ENCODE measurements around the gene GON4L.
"Not testable (repeated sequence)": the region's sequence is repeated elsewhere in the genome, so short reads cannot be mapped to it uniquely, and the experiment has no call there.

GON4L gene

DNA sequence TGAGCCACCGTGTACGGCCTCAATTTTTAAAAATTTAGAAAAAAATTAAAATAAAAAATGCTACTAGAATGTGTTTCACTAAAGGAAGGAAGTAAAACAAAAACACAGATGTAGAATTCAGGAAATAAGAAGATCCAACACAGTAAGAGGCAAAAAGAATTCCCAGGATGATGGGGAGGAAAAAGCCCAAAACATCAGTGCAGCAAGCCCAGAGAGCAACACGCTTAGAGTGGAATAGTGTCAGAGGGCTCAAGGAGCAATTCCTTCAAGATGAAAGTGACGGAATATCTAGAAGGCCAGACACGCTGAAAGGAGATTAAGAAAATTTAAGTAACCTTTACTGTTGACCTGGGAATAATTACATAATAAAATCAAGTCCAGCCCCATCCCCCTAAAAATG lies 87.8 kb downstream of the GON4L start:
- Histone ChIP-seq H3K9me3 (ENCODE audit: control insufficient read depth in 2 of 2, low read length in 2 of 2) (no peaks in the 10 kb centered on the region), H3K9ac (ENCODE audit: low read length in 2 of 2) (no peak overlapping the region), H3K27me3 (ENCODE audit: control insufficient read depth in 1 of 2, insufficient read depth in 2 of 2, low read length in 2 of 2) (no peaks in the 10 kb centered on the region), H3K36me3 (ENCODE audit: control insufficient read depth in 2 of 2, insufficient read depth in 2 of 2, low read length in 2 of 2) (peaks cover 28 to 45% of the 10 kb centered on the region in 2 donors), H3K4me3 (ENCODE audit: low read length in 2 of 2) (no peak overlapping the region), H3K27ac (ENCODE audit: low read length) (no peak overlapping the region), H3K4me1 (ENCODE audit: control insufficient read depth, insufficient read depth, low read length) (no peaks in the 10 kb centered on the region)

DNA sequence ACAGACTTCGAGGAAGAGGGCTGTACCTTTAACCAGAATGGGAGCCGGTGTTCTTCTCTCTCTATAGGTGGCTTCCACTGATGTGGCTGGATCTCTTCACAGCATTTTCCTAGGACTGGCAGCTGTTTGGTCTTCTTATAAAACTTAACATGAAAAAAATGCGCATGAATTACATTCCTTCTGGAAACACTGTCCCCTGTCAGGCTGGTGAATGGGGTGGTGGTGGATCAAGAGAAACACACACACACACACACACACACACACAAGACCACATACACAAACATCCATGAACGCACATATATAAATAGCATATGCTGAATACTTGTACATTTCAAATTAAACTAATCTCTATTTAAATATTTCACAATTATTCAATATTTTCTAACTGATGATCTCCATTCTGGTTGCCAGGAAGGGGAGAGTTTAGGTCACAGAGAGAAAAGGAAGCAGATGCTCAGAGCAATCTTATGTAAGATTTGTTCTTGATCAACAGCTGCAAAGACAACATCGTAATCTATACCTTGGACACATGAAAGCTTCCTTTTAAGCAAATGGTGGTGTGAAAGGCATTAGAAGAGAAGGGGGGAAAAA lies 89.5 kb downstream of the GON4L start:
- not testable (repeated sequence) for H3K27ac ChIP-seq (ENCODE audit: low read length); H3K9ac ChIP-seq (ENCODE audit: low read length in 2 of 2); H3K27me3 ChIP-seq (ENCODE audit: control insufficient read depth in 1 of 2, insufficient read depth in 2 of 2, low read length in 2 of 2); H3K4me3 ChIP-seq (ENCODE audit: low read length in 2 of 2); H3K4me1 ChIP-seq (ENCODE audit: control insufficient read depth, insufficient read depth, low read length); H3K9me3 ChIP-seq (ENCODE audit: control insufficient read depth in 2 of 2, low read length in 2 of 2)
- peaks cover 28 to 45% of the 10 kb centered on the region in 2 donors for H3K36me3 ChIP-seq (ENCODE audit: control insufficient read depth in 2 of 2, insufficient read depth in 2 of 2, low read length in 2 of 2)

- not testable (repeated sequence) for H3K9ac ChIP-seq (ENCODE audit: low read length in 2 of 2); H3K27me3 ChIP-seq (ENCODE audit: control insufficient read depth in 1 of 2, insufficient read depth in 2 of 2, low read length in 2 of 2); H3K27ac ChIP-seq (ENCODE audit: low read length); H3K9me3 ChIP-seq (ENCODE audit: control insufficient read depth in 2 of 2, low read length in 2 of 2); H3K4me1 ChIP-seq (ENCODE audit: control insufficient read depth, insufficient read depth, low read length); H3K4me3 ChIP-seq (ENCODE audit: low read length in 2 of 2)
- peaks cover 27 to 40% of the 10 kb centered on the region in 2 donors for H3K36me3 ChIP-seq (ENCODE audit: control insufficient read depth in 2 of 2, insufficient read depth in 2 of 2, low read length in 2 of 2)
Measured at GRCh38 chr1:155763989-155764388, 93.0 kb downstream of the GON4L start.

- peaks cover 28 to 42% of the 10 kb centered on the region in 2 donors for H3K36me3 ChIP-seq (ENCODE audit: control insufficient read depth in 2 of 2, insufficient read depth in 2 of 2, low read length in 2 of 2)
- H3K4me3 ChIP-seq (ENCODE audit: low read length in 2 of 2); H3K9ac ChIP-seq (ENCODE audit: low read length in 2 of 2); H3K27ac ChIP-seq (ENCODE audit: low read length); H3K4me1 ChIP-seq (ENCODE audit: control insufficient read depth, insufficient read depth, low read length); H3K27me3 ChIP-seq (ENCODE audit: control insufficient read depth in 1 of 2, insufficient read depth in 2 of 2, low read length in 2 of 2); H3K9me3 ChIP-seq (ENCODE audit: control insufficient read depth in 2 of 2, low read length in 2 of 2): not testable (repeated sequence)
Measured at GRCh38 chr1:155763090-155763815, 93.8 kb downstream of the GON4L start.

DNA sequence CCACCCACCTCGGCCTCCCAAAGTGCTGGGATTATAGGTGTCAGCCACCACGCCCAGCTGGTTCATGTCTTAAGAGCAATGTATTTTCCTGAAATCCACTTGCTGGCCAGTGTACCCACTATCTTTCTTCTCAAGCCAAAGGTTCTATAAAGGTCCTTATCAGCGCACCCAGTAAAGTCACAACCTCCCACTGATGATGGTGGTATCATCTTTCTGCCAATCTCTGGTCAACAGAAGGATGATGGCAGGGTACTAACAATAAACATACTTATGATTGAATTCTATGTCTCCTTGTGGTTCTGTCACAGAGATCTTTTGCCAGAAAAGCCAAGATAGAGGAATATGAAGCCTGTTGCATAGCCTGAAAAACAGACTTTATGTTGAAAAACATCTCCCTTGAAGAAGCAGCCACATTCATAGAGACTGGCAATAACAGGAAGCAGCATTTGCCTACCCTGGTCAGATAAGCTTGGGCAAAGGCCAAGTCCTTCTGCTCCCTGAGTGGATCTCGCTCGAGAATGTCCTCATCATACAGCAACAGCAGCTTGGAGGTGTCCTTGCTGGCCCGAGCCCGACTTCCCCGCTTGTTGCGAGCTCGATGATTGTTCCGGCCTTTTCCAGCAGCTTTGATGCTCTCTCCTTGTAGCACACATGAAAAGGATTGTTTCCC lies 95.1 kb downstream of the GON4L start:
- Histone ChIP-seq H3K4me1 (ENCODE audit: control insufficient read depth, insufficient read depth, low read length) (no peaks in the 10 kb centered on the region), H3K4me3 (ENCODE audit: low read length in 2 of 2) (no peak overlapping the region), H3K27me3 (ENCODE audit: control insufficient read depth in 1 of 2, insufficient read depth in 2 of 2, low read length in 2 of 2) (no peaks in the 10 kb centered on the region), H3K9ac (ENCODE audit: low read length in 2 of 2) (no peak overlapping the region), H3K27ac (ENCODE audit: low read length) (no peak overlapping the region), H3K9me3 (ENCODE audit: control insufficient read depth in 2 of 2, low read length in 2 of 2) (no peaks in the 10 kb centered on the region), H3K36me3 (ENCODE audit: control insufficient read depth in 2 of 2, insufficient read depth in 2 of 2, low read length in 2 of 2) (peaks cover 34 to 43% of the 10 kb centered on the region in 2 donors)

- Histone ChIP-seq H3K27ac (ENCODE audit: low read length) (no peak overlapping the region), H3K36me3 (ENCODE audit: control insufficient read depth in 2 of 2, insufficient read depth in 2 of 2, low read length in 2 of 2) (peaks cover 34 to 49% of the 10 kb centered on the region in 2 donors), H3K9ac (ENCODE audit: low read length in 2 of 2) (no peak overlapping the region)
Measured at GRCh38 chr1:155760751-155761475, 96.1 kb downstream of the GON4L start.

GRCh38 chr1:155759966-155760630 lies 96.9 kb downstream of the GON4L start:
- Histone ChIP-seq H3K27me3 (ENCODE audit: control insufficient read depth in 1 of 2, insufficient read depth in 2 of 2, low read length in 2 of 2) (no peaks in the 10 kb centered on the region), H3K4me1 (ENCODE audit: control insufficient read depth, insufficient read depth, low read length) (no peaks in the 10 kb centered on the region), H3K4me3 (ENCODE audit: low read length in 2 of 2) (no peak overlapping the region), H3K9ac (ENCODE audit: low read length in 2 of 2) (no peak overlapping the region), H3K9me3 (ENCODE audit: control insufficient read depth in 2 of 2, low read length in 2 of 2) (no peaks in the 10 kb centered on the region), H3K27ac (ENCODE audit: low read length) (no peak overlapping the region), H3K36me3 (ENCODE audit: control insufficient read depth in 2 of 2, insufficient read depth in 2 of 2, low read length in 2 of 2) (peaks cover 32 to 49% of the 10 kb centered on the region in 2 donors)

More at GRCh38 chr1:155760751-155761475, 96.1 kb downstream of the GON4L start:
- Histone ChIP-seq H3K9me3 (ENCODE audit: control insufficient read depth in 2 of 2, low read length in 2 of 2) (no peaks in the 10 kb centered on the region), H3K4me3 (ENCODE audit: low read length in 2 of 2) (no peak overlapping the region), H3K27me3 (ENCODE audit: control insufficient read depth in 1 of 2, insufficient read depth in 2 of 2, low read length in 2 of 2) (no peaks in the 10 kb centered on the region), H3K4me1 (ENCODE audit: control insufficient read depth, insufficient read depth, low read length) (no peaks in the 10 kb centered on the region)

DNA sequence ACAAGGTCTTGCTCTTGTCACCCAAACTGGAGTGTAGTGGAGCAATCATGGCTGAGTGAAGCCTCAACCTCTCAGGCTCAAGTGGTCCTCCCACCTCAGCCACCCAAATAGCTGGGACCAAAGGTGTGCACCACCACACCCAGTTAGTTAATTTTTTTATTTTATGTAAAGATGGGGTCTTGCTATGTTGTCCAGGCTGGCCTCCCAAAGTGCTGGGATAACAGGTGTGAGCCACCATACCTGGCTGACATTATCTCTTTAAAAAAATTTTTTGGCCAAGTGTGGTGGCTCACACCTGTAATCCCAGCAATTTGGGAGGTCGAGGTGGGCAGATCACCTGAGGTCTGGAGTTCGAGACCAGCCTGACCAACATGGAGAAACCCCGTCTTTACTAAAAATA lies 98.0 kb downstream of the GON4L start:
- not testable (repeated sequence) for H3K27me3 ChIP-seq (ENCODE audit: control insufficient read depth in 1 of 2, insufficient read depth in 2 of 2, low read length in 2 of 2)

DNA sequence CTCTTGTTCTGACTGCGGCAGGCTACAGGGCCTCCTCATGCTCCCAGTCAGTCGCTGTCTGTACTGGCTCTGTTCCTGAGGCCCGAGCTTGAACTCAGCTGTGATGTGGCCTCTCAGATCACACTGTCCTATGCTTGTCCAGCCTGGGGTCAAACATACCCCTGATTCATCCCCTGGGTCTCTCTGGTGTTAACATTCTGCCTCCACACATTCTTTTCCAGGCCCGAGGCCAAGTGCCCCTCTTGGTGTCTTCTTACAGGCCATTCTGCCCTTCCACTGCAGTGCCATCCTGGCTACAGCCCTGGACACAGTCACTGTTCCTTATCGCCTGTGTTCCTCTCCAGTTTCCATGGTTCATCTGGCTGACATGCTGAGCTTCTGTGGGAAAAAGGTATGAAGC lies 108.9 kb downstream of the GON4L start:
- not testable (repeated sequence) for H3K9me3 ChIP-seq (ENCODE audit: control insufficient read depth in 2 of 2, low read length in 2 of 2); H3K9ac ChIP-seq (ENCODE audit: low read length in 2 of 2); H3K27me3 ChIP-seq (ENCODE audit: control insufficient read depth in 1 of 2, insufficient read depth in 2 of 2, low read length in 2 of 2); H3K4me1 ChIP-seq (ENCODE audit: control insufficient read depth, insufficient read depth, low read length); H3K4me3 ChIP-seq (ENCODE audit: low read length in 2 of 2); H3K27ac ChIP-seq (ENCODE audit: low read length)
- peaks cover 0 to 12% of the 10 kb centered on the region in 2 donors for H3K36me3 ChIP-seq (ENCODE audit: control insufficient read depth in 2 of 2, insufficient read depth in 2 of 2, low read length in 2 of 2)

More for the DNA sequence above, 98.0 kb downstream of the GON4L start:
- H3K4me3 ChIP-seq (ENCODE audit: low read length in 2 of 2); H3K9me3 ChIP-seq (ENCODE audit: control insufficient read depth in 2 of 2, low read length in 2 of 2); H3K27ac ChIP-seq (ENCODE audit: low read length); H3K4me1 ChIP-seq (ENCODE audit: control insufficient read depth, insufficient read depth, low read length); H3K9ac ChIP-seq (ENCODE audit: low read length in 2 of 2): not testable (repeated sequence)
- peaks cover 28 to 49% of the 10 kb centered on the region in 2 donors for H3K36me3 ChIP-seq (ENCODE audit: control insufficient read depth in 2 of 2, insufficient read depth in 2 of 2, low read length in 2 of 2)

DNA sequence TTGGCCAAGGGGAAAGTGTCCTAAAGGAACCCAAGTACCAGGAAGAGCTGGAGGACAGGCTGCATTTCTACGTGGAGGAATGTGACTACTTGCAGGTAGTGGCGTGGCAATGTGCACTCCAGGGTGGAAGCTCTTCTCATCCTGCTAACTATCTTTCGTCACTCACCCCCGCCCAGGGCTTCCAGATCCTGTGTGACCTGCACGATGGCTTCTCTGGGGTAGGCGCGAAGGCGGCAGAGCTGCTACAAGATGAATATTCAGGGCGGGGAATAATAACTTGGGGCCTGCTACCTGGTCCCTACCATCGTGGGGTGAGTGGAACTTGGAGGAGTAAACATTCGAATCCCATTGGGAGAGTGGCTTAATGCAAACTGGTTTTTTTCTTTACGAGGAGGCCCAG lies 109.4 kb downstream of the GON4L start:
- not testable (repeated sequence) for H3K27ac ChIP-seq (ENCODE audit: low read length); H3K36me3 ChIP-seq (ENCODE audit: control insufficient read depth in 2 of 2, insufficient read depth in 2 of 2, low read length in 2 of 2); H3K9me3 ChIP-seq (ENCODE audit: control insufficient read depth in 2 of 2, low read length in 2 of 2); H3K4me3 ChIP-seq (ENCODE audit: low read length in 2 of 2); H3K27me3 ChIP-seq (ENCODE audit: control insufficient read depth in 1 of 2, insufficient read depth in 2 of 2, low read length in 2 of 2); H3K4me1 ChIP-seq (ENCODE audit: control insufficient read depth, insufficient read depth, low read length); H3K9ac ChIP-seq (ENCODE audit: low read length in 2 of 2)

All from stomach smooth muscle (tissue), 2 donors.